ENCODE data around the gene SUSD4. TPM values are rescaled to one million over a fixed set of nuclear protein-coding genes. Genes with fewer than 3 reads are reported as not detected.

SUSD4 gene
- total and polyA plus RNA-seq, 2 donors (not counting 3 experiments of a cell fraction or from before 2014, with no cell fraction given): not detected

DNA sequence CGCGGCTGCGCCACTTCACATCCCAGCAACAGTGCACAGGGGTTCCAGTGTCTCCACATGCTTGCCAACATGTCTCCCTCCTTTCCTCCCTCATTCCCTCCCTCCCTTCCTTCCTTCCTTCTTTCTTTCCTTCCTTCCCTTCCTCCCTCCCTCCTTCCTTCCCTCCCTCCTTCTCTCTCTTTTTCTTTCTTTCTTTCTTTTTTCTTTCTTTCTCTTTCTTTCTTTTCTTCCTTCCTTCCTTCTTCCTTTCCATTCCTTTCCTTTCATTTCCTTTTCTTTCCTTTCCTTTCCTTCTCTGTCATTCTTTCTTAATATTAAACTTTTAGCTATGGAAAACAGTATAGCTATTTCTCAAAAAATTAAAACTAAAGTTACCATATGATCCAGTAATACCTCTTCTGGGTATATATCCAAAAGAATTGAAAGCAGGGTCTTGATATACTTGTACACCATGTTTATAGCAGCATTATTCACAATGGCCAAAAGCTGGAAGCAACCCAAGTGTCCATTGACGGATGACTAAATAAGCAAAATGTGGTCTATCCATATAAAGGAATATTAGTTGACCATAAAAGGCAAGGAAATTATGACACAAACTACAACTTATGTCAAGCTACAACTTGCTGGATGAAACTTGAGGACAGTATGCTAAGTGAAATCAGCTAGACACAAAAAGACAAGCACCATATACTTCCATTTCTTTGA is 165.9 kb downstream of the SUSD4 start:
- ChIA-PET POLR2A (no interaction called here), CTCF (no interaction called here)
- no peak overlapping the region for H3K9ac ChIP-seq (replicated peaks; ENCODE audit: extremely low read depth, insufficient read depth, low read length)
- DNase-seq (ENCODE audit: low read depth, low spot score): no peak
- FAIRE-seq: no peak
- no peaks in the 10 kb centered on the region for H3K4me1 ChIP-seq (ENCODE audit: control insufficient read depth, extremely low read depth, insufficient read depth, low read length)
- H3K9me3 ChIP-seq (replicated peaks; ENCODE audit: control insufficient read depth, insufficient read depth, low read length): no peaks in the 10 kb centered on the region
- no peak overlapping the region for H2AFZ ChIP-seq (ENCODE audit: low read depth, low read length)
- intact Hi-C loops (cut with micrococcal nuclease) (no loop called here), dilution Hi-C loops (cut with MboI; ENCODE audit: extremely low pct_ligation_motif_present, low sequenced_read_pairs) (no loop called here)
- no peaks in the 10 kb centered on the region for H3K27me3 ChIP-seq (ENCODE audit: control insufficient read depth in 2 of 2, insufficient read depth in 2 of 2, low read length in 2 of 2)
- no peaks in the 10 kb centered on the region for H3K79me2 ChIP-seq (ENCODE audit: control insufficient read depth, insufficient read depth, low read length)
- no peaks in the 10 kb centered on the region for H3K36me3 ChIP-seq (ENCODE audit: control insufficient read depth in 2 of 2, extremely low read depth in 1 of 2, insufficient read depth in 2 of 2, low read length in 2 of 2)
- no peaks in the 10 kb centered on the region for H3K9me1 ChIP-seq (replicated peaks; ENCODE audit: control insufficient read depth, extremely low read depth, insufficient read depth, low read length)
- TF ChIP-seq POLR2AphosphoS5 (IDR thresholded peaks at IDR 0.05; ENCODE audit: insufficient read depth, low read depth, low read length) (no peak), MYC (IDR thresholded peaks at IDR 0.05; ENCODE audit: low read depth, low read length) (no peak), GATA2 (IDR thresholded peaks at IDR 0.05; ENCODE audit: insufficient read depth, insufficient read length, low read depth, low read length) (no peak), EZH2 (IDR thresholded peaks at IDR 0.05; ENCODE audit: borderline replicate concordance, low read depth, low read length, severe bottlenecking) (no peak), JUN (IDR thresholded peaks at IDR 0.05; ENCODE audit: borderline replicate concordance, insufficient read depth, insufficient read length, low read depth) (no peak), FOS (IDR thresholded peaks at IDR 0.05; ENCODE audit: borderline replicate concordance, insufficient read depth, low read length) (no peak), POLR2A (IDR thresholded peaks at IDR 0.05; ENCODE audit: low read depth, low read length) (no peak)
- TF ChIP-seq, protein P1, sequence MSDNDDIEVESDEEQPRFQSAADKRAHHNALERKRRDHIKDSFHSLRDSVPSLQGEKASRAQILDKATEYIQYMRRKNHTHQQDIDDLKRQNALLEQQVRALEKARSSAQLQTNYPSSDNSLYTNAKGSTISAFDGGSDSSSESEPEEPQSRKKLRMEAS (IDR thresholded peaks at IDR 0.05; ENCODE audit: insufficient read depth, insufficient read length): no peak
- TF ChIP-seq, protein P2, sequence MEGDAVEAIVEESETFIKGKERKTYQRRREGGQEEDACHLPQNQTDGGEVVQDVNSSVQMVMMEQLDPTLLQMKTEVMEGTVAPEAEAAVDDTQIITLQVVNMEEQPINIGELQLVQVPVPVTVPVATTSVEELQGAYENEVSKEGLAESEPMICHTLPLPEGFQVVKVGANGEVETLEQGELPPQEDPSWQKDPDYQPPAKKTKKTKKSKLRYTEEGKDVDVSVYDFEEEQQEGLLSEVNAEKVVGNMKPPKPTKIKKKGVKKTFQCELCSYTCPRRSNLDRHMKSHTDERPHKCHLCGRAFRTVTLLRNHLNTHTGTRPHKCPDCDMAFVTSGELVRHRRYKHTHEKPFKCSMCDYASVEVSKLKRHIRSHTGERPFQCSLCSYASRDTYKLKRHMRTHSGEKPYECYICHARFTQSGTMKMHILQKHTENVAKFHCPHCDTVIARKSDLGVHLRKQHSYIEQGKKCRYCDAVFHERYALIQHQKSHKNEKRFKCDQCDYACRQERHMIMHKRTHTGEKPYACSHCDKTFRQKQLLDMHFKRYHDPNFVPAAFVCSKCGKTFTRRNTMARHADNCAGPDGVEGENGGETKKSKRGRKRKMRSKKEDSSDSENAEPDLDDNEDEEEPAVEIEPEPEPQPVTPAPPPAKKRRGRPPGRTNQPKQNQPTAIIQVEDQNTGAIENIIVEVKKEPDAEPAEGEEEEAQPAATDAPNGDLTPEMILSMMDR (IDR thresholded peaks at IDR 0.05; ENCODE audit: extremely low read depth in 1 of 2, insufficient read depth in 1 of 2, low read depth in 1 of 2, low read length in 2 of 2): no peak
- no peak overlapping the region for H3K4me3 ChIP-seq (replicated peaks in 1 of 3; ENCODE audit: insufficient read depth in 1 of 3, low read depth in 1 of 3, low read length in 3 of 3)
- no peak overlapping the region for H3K27ac ChIP-seq (ENCODE audit: insufficient read depth, low read depth, low read length)
- H3K4me2 ChIP-seq (ENCODE audit: insufficient read depth, low read length): no peak overlapping the region
- BruUV-seq (replicated peaks): no TSS peak
- H4K20me1 ChIP-seq (replicated peaks; ENCODE audit: control insufficient read depth, extremely low read depth, insufficient read depth, low read length): no peaks in the 10 kb centered on the region
